Aorta (tissue), 5 donors: Measurements from ENCODE around the gene PLA2R1. TPM values are rescaled to one million over a fixed set of nuclear protein-coding genes. Genes with fewer than 3 reads are reported as not detected.

Source experiments
- ATAC-seq: fragments of 200-7000 bp; cut with Tn5 transposase; one replicate; pipeline ENCODE4 v1.9.1; 2022; ENCODE audit warnings: moderate library complexity; ENCODE audit not compliant: low FRiP score
- DNase-seq, 2 donors: peaks; one replicate each; pipeline ENCODE4 v3.0.0-alpha.2; 2020
- H3K27ac ChIP-seq, 2 donors: one replicate each; pipeline ENCODE4 v1.5.1; 2013; ENCODE audit warnings: low read length in 2 of 2, mild to moderate bottlenecking in 2 of 2, moderate library complexity in 2 of 2, control low read depth in 1 of 2, inconsistent platforms in 1 of 2, low read depth in 1 of 2
- H3K27me3 ChIP-seq, 2 donors: one replicate each; pipeline ENCODE4 v1.6.1; 2013; ENCODE audit warnings: control low read depth in 1 of 2, low read length in 1 of 2, mild to moderate bottlenecking in 1 of 2, moderate library complexity in 1 of 2; ENCODE audit not compliant: insufficient read depth in 2 of 2, control insufficient read depth in 1 of 2
- H3K36me3 ChIP-seq, 2 donors: one replicate each; pipeline ENCODE4 v1.6.1; 2013; ENCODE audit warnings: control low read depth in 1 of 2, low read length in 1 of 2, mild to moderate bottlenecking in 1 of 2; ENCODE audit not compliant: insufficient read depth in 2 of 2, control insufficient read depth in 1 of 2
- H3K4me1 ChIP-seq, 2 donors: one replicate each; pipeline ENCODE4 v1.6.1; 2013; ENCODE audit warnings: low read length in 2 of 2, control low read depth in 1 of 2, mild to moderate bottlenecking in 1 of 2, moderate library complexity in 1 of 2; ENCODE audit not compliant: insufficient read depth in 2 of 2, control insufficient read depth in 1 of 2
- H3K4me3 ChIP-seq, 2 donors: one replicate each; pipeline ENCODE4 v1.5.1; 2013; ENCODE audit warnings: low read length in 2 of 2, control low read depth in 1 of 2, mild to moderate bottlenecking in 1 of 2
- H3K9me3 ChIP-seq: one replicate; pipeline ENCODE4 v1.6.1; 2013; ENCODE audit warnings: mild to moderate bottlenecking, low read length; ENCODE audit not compliant: control insufficient read depth
- WGBS, 2 donors: extraction: QIAGEN DNeasy Blood & Tissue Kit; methylation state at CpG; one replicate each; pipeline ENCODE4 v1.1.7; 2013; 5-methylcytosine and 5-hydroxymethylcytosine counted together
- intact Hi-C, 2 donors: fragments of 100-400 bp; cut with DNase I; formaldehyde crosslinking; loops; one replicate each; pipeline versions ENCODE4 v1.14.2 to v1.15.0; 2022
- polyA plus RNA-seq, 2 donors: library from polyadenylated mRNA; stranded (reverse); fragments of 200-250 nt; gene quantifications; one replicate each; pipeline ENCODE4 v1.2.3, GENCODE V29; 2013
- total RNA-seq, 2 donors: library from RNA; stranded (reverse); fragmentation: NEBNext Ultra II Directional; extraction: Animal tissue kit (Norgen Biotek cat#: 25700); gene quantifications; one replicate each; pipeline ENCODE4 v1.2.1, GENCODE V29; 2021
- donor health status: healthy with polysubstance abuse.
- donor health status: Bipolar disorder and iron deficiency.
- donor health status: DM: no; HTN: no; CAD: no.
- donor health status: DM: no; HTN: no; CAD: no.
- donor health status: DM: yes; HTN: yes; CAD: no.

The PLA2R1 gene
- total and polyA plus RNA-seq, 4 donors: 7.9 to 34.9 (median 30.0) TPM

- ATAC-seq: peak; percentile 52
Observed at GRCh38 chr2:160029270-160029628, 33.2 kb downstream of the PLA2R1 start.

GRCh38 chr2:160028431-160029269, 33.8 kb downstream of the PLA2R1 start:
- Histone ChIP-seq H3K27ac (peak overlapping the region in 1 of 2 donors; percentile 13), H3K9me3 (no peaks in the 10 kb centered on the region), H3K27me3 (no peaks in the 10 kb centered on the region), H3K4me3 (no peak overlapping the region), H3K4me1 (peaks cover 2 to 4% of the 10 kb centered on the region in 2 donors), H3K36me3 (no peaks in the 10 kb centered on the region)
- ATAC-seq (peak; percentile 31), DNase-seq (no peak)
- 1 to 10% methylated on average over 10 of the region's 10 CpGs for WGBS, 2 donors
- intact Hi-C loops: no loop called here

More at GRCh38 chr2:160029270-160029628, 33.2 kb downstream of the PLA2R1 start:
- Histone ChIP-seq H3K4me1 (peaks cover 2 to 4% of the 10 kb centered on the region in 2 donors), H3K27me3 (no peaks in the 10 kb centered on the region), H3K9me3 (no peaks in the 10 kb centered on the region), H3K36me3 (no peaks in the 10 kb centered on the region), H3K4me3 (no peak overlapping the region), H3K27ac (peak overlapping the region in 1 of 2 donors; percentile 48)
- intact Hi-C loops: no loop called here
- DNase-seq: no peak
- 49 to 87% methylated on average over 2 of the region's 2 CpGs for WGBS, 2 donors

- H3K9me3 ChIP-seq: no peaks in the 10 kb centered on the region
- intact Hi-C loops: no loop called here
- peaks cover 0 to 2% of the 10 kb centered on the region in 2 donors for H3K27me3 ChIP-seq
- peaks cover 2 to 4% of the 10 kb centered on the region in 2 donors for H3K36me3 ChIP-seq
- H3K27ac ChIP-seq: no peak overlapping the region
- 96 to 100% methylated on average over 1 of the region's 1 CpG for WGBS, 2 donors
- peaks cover 0 to 4% of the 10 kb centered on the region in 2 donors for H3K4me1 ChIP-seq
- DNase-seq (no peak), ATAC-seq (no peak)
- no peak overlapping the region for H3K4me3 ChIP-seq
Observed at GRCh38 chr2:160022162-160022561, 40.3 kb downstream of the PLA2R1 start.

GRCh38 chr2:160019374-160020090, 42.9 kb downstream of the PLA2R1 start:
- peaks cover 0 to 2% of the 10 kb centered on the region in 2 donors for H3K27me3 ChIP-seq
- ATAC-seq (no peak), DNase-seq (no peak)
- intact Hi-C loops: no loop called here
- no peaks in the 10 kb centered on the region for H3K9me3 ChIP-seq
- WGBS, 2 donors: 97 to 98% methylated on average over 2 of the region's 2 CpGs
- H3K4me1 ChIP-seq: no peaks in the 10 kb centered on the region
- H3K4me3 ChIP-seq: no peak overlapping the region
- peaks cover 4 to 11% of the 10 kb centered on the region in 2 donors for H3K36me3 ChIP-seq
- H3K27ac ChIP-seq: no peak overlapping the region

- DNase-seq (no peak), ATAC-seq (no peak)
- no peaks in the 10 kb centered on the region for H3K9me3 ChIP-seq
- H3K27ac ChIP-seq: no peak overlapping the region
- H3K4me1 ChIP-seq: no peaks in the 10 kb centered on the region
- intact Hi-C loops: no loop called here
- no peaks in the 10 kb centered on the region for H3K27me3 ChIP-seq
- 80 to 92% methylated on average over 6 of the region's 6 CpGs for WGBS, 2 donors
- H3K4me3 ChIP-seq: no peak overlapping the region
- H3K36me3 ChIP-seq: peaks cover 2 to 18% of the 10 kb centered on the region in 2 donors
Observed at GRCh38 chr2:160015746-160016145, 46.7 kb downstream of the PLA2R1 start.

GRCh38 chr2:160014227-160014626, 48.2 kb downstream of the PLA2R1 start:
- Histone ChIP-seq H3K27me3 (no peaks in the 10 kb centered on the region), H3K4me3 (no peak overlapping the region), H3K27ac (no peak overlapping the region), H3K36me3 (peaks cover 5 to 18% of the 10 kb centered on the region in 2 donors), H3K4me1 (no peaks in the 10 kb centered on the region), H3K9me3 (no peaks in the 10 kb centered on the region)
- ATAC-seq: no peak
- 4 to 29% methylated on average over 2 of the region's 2 CpGs for WGBS, 2 donors
- no peak for DNase-seq
- intact Hi-C loops: no loop called here

GRCh38 chr2:160010361-160011145, 51.9 kb downstream of the PLA2R1 start:
- Histone ChIP-seq H3K4me1 (no peaks in the 10 kb centered on the region), H3K4me3 (no peak overlapping the region), H3K9me3 (no peaks in the 10 kb centered on the region), H3K27me3 (no peaks in the 10 kb centered on the region), H3K27ac (no peak overlapping the region), H3K36me3 (peaks cover 5 to 7% of the 10 kb centered on the region in 2 donors)
- ATAC-seq (no peak), DNase-seq (no peak)
- intact Hi-C loops: no loop called here
- WGBS, 2 donors: 71 to 77% methylated on average over 5 of the region's 5 CpGs

GRCh38 chr2:160007111-160007510, 55.3 kb downstream of the PLA2R1 start:
- intact Hi-C loops: no loop called here
- 88 to 92% methylated on average over 5 of the region's 5 CpGs for WGBS, 2 donors

More at GRCh38 chr2:160007111-160007510, 55.3 kb downstream of the PLA2R1 start:
- Histone ChIP-seq H3K9me3 (no peaks in the 10 kb centered on the region), H3K36me3 (peaks cover 8 to 11% of the 10 kb centered on the region in 2 donors), H3K4me3 (no peak overlapping the region), H3K4me1 (no peaks in the 10 kb centered on the region), H3K27me3 (no peaks in the 10 kb centered on the region), H3K27ac (no peak overlapping the region)
- DNase-seq (no peak), ATAC-seq (no peak)
